ENCODE measurements around the gene PCBP3. TPM values are rescaled to one million over a fixed set of nuclear protein-coding genes. Genes with fewer than 3 reads are reported as not detected.

Gene PCBP3
- total and polyA plus RNA-seq, 10 of the 15 experiments (the other 5 are each of a cell fraction or from before 2014, with no cell fraction given): 0.09 to 1.3 (median 0.46) TPM; not detected in 3

DNA sequence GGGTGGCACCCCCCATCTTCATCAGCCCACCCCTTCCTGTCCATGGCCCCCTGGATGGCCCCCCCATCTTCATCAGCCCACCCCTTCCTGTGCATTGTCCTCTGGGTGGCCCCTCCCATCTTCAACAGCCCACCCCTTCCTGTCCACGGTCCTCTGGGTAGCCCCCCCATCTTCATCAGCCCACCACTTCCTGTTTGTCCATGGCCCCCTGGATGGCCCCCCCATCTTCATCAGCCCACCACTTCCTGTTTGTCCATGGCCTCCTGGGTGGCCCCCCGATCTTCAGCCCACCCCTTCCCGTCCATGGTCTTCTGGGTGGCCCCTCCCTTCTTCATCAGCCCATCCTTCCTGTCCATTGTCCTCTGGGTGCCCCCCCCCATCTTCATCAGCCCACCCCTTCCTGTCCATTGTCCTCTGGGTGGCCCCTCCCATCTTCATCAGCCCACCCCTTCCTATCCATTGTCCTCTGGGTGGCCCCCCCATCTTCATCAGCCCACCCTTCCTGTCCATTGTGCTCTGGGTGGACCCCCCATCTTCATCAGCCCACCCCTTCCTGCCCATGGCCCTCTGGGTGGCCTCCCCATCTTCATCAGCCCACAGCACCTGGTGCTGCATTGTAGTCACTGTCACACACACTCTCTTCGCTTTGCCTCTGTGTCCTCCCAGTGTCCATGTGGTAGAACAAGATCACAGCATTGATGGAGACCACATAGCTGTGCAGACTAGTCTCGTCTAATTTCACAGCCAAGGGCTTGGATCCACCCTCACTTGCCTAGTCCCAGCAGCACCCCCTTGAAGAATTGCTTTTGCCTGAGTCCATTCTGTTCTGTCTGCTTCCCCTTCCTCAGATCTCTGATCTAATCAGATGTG, 95.9 kb downstream of the PCBP3 start (continued):
- TF ChIP-seq, protein P1, sequence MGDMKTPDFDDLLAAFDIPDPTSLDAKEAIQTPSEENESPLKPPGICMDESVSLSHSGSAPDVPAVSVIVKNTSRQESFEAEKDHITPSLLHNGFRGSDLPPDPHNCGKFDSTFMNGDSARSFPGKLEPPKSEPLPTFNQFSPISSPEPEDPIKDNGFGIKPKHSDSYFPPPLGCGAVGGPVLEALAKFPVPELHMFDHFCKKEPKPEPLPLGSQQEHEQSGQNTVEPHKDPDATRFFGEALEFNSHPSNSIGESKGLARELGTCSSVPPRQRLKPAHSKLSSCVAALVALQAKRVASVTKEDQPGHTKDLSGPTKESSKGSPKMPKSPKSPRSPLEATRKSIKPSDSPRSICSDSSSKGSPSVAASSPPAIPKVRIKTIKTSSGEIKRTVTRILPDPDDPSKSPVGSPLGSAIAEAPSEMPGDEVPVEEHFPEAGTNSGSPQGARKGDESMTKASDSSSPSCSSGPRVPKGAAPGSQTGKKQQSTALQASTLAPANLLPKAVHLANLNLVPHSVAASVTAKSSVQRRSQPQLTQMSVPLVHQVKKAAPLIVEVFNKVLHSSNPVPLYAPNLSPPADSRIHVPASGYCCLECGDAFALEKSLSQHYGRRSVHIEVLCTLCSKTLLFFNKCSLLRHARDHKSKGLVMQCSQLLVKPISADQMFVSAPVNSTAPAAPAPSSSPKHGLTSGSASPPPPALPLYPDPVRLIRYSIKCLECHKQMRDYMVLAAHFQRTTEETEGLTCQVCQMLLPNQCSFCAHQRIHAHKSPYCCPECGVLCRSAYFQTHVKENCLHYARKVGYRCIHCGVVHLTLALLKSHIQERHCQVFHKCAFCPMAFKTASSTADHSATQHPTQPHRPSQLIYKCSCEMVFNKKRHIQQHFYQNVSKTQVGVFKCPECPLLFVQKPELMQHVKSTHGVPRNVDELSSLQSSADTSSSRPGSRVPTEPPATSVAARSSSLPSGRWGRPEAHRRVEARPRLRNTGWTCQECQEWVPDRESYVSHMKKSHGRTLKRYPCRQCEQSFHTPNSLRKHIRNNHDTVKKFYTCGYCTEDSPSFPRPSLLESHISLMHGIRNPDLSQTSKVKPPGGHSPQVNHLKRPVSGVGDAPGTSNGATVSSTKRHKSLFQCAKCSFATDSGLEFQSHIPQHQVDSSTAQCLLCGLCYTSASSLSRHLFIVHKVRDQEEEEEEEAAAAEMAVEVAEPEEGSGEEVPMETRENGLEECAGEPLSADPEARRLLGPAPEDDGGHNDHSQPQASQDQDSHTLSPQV (IDR thresholded peaks at IDR 0.05): no peak
- TF ChIP-seq, protein P2, sequence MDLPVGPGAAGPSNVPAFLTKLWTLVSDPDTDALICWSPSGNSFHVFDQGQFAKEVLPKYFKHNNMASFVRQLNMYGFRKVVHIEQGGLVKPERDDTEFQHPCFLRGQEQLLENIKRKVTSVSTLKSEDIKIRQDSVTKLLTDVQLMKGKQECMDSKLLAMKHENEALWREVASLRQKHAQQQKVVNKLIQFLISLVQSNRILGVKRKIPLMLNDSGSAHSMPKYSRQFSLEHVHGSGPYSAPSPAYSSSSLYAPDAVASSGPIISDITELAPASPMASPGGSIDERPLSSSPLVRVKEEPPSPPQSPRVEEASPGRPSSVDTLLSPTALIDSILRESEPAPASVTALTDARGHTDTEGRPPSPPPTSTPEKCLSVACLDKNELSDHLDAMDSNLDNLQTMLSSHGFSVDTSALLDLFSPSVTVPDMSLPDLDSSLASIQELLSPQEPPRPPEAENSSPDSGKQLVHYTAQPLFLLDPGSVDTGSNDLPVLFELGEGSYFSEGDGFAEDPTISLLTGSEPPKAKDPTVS (IDR thresholded peaks at IDR 0.05; ENCODE audit: low read depth, low read length): no peak
- TF ChIP-seq GATAD2B (conservative IDR thresholded peaks at IDR 0.05; ENCODE audit: low read depth) (no peak), STAT3 (IDR thresholded peaks at IDR 0.05; ENCODE audit: low read depth, low read length) (no peak), USF2 (IDR thresholded peaks at IDR 0.05; ENCODE audit: borderline replicate concordance, low read depth, low read length) (no peak), MEF2A (IDR thresholded peaks at IDR 0.05; ENCODE audit: insufficient read depth, low read depth, low read length) (no peak), RELA (IDR thresholded peaks at IDR 0.05; ENCODE audit: borderline replicate concordance, partially characterized antibody) (no peak), ZNF622 (IDR thresholded peaks at IDR 0.05) (no peak)

All from GM12878 (cell line).